PC-9 (cell line): ENCODE measurements around the gene ELMO1.

Experiments used
- EZH2 ChIP-seq: fragments of 200-600 bp; sonication (generic); IDR thresholded peaks from 2 replicates; pipeline ENCODE4 v1.8.0; 2017; ENCODE audit warnings: antibody characterized with exemption, low read depth
- TF ChIP-seq, protein P1 (sequence below): fragments of 200-600 bp; sonication (generic); conservative IDR thresholded peaks from 2 replicates; pipeline ENCODE4 v1.6.1; 2017; ENCODE audit warnings: mixed run types, antibody characterized with exemption, mild to moderate bottlenecking, moderate library complexity

DNA sequence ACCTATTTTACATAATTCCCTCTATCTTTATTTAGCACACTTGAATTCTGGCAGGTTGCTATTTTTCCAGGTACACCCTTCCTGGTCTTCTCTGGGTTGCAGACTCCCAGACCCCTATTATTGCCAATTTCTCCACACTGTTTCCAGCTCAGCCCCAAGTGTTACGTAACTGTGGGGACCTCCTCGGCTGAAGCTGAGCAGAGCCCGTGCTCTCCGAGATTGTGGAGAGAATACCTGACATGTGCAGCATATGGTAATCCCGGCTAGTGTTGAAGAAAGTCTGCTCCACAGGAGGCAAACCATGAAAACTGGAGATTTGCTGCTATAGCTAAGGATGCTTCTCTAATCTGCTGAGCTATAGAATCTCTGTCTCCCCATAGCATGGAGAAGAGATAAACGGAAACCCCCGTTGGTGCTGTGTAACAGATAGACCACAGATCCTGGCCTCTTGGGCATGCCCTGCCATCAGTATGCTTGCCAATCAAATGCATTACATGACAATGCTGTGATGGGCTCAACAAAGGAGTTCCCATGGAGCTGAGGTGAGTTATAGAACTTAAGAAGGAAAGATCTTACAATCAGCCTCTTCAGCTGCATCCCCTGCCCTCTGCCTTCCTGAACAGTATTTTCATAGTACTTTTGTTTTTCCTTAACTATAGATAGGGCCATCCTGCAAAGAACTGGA is 579.8 kb downstream of the ELMO1 start:
- TF ChIP-seq, protein P1, sequence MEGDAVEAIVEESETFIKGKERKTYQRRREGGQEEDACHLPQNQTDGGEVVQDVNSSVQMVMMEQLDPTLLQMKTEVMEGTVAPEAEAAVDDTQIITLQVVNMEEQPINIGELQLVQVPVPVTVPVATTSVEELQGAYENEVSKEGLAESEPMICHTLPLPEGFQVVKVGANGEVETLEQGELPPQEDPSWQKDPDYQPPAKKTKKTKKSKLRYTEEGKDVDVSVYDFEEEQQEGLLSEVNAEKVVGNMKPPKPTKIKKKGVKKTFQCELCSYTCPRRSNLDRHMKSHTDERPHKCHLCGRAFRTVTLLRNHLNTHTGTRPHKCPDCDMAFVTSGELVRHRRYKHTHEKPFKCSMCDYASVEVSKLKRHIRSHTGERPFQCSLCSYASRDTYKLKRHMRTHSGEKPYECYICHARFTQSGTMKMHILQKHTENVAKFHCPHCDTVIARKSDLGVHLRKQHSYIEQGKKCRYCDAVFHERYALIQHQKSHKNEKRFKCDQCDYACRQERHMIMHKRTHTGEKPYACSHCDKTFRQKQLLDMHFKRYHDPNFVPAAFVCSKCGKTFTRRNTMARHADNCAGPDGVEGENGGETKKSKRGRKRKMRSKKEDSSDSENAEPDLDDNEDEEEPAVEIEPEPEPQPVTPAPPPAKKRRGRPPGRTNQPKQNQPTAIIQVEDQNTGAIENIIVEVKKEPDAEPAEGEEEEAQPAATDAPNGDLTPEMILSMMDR: no peak
- TF ChIP-seq EZH2: no peak
